OCI-LY3 (cell line): ENCODE results near the gene HMGXB4.

ENCODE experiments used
- H2AFZ ChIP-seq: fragments of 200-600, 300-600 bp; shearing (Covaris generic); 2 replicates; pipeline ENCODE4 v1.6.0; 2014; ENCODE audit warnings: antibody characterized with exemption, low read depth, low read length
- H3K27ac ChIP-seq: fragments of 200-600, 300-600 bp; sonication (generic); 2 replicates; pipeline ENCODE4 v1.5.1; 2014; ENCODE audit warnings: mild to moderate bottlenecking, low read length, moderate library complexity, mixed read lengths
- H3K27me3 ChIP-seq: fragments of 200-600, 300-600 bp; sonication (generic); 2 replicates; pipeline ENCODE4 v1.6.1; 2014; ENCODE audit warnings: low read depth, low read length, mixed read lengths
- H3K36me3 ChIP-seq: fragments of 200-600, 300-600 bp; sonication (generic); replicated peaks from 2 replicates; pipeline ENCODE3; 2014; ENCODE audit warnings: low read depth, low read length, mixed read lengths
- H3K4me1 ChIP-seq: fragments of 300-600, 200-600 bp; sonication (generic); 2 replicates; pipeline ENCODE4 v1.6.1; 2014; ENCODE audit warnings: low read length, mixed read lengths
- H3K4me2 ChIP-seq: fragments of 200-600, 300-600 bp; sonication (generic); 2 replicates; pipeline ENCODE4 v1.6.1; 2014; ENCODE audit warnings: low read length, mixed read lengths
- H3K4me3 ChIP-seq: fragments of 300-600, 200-600 bp; sonication (generic); 2 replicates; pipeline ENCODE4 v1.5.1; 2014; ENCODE audit warnings: antibody characterized with exemption, mild to moderate bottlenecking, low read length, moderate library complexity
- H3K79me2 ChIP-seq: fragments of 300-600, 200-600 bp; shearing (Covaris generic); 2 replicates; pipeline ENCODE4 v1.6.1; 2014; ENCODE audit warnings: mild to moderate bottlenecking, low read length, mixed read lengths
- H3K9ac ChIP-seq: fragments of 300-600, 200-600 bp; shearing (Covaris generic); 2 replicates; pipeline ENCODE4 v1.6.0; 2014; ENCODE audit warnings: mild to moderate bottlenecking, low read length, moderate library complexity
- H3K9me3 ChIP-seq: fragments of 200-600, 300-600 bp; shearing (Covaris generic); 2 replicates; pipeline ENCODE4 v1.6.1; 2014; ENCODE audit warnings: low read length, mixed read lengths; ENCODE audit not compliant: insufficient read depth
- H4K20me1 ChIP-seq: fragments of 200-600, 300-600 bp; sonication (generic); 2 replicates; pipeline ENCODE4 v1.6.1; 2016; ENCODE audit warnings: low read length, mixed read lengths; ENCODE audit not compliant: insufficient read depth
- CTCF ChIP-seq: fragments of 200-600, 300-600 bp; sonication (generic); IDR thresholded peaks from 2 replicates; pipeline ENCODE4 v1.5.1; 2014; ENCODE audit warnings: antibody characterized with exemption, low read length, low read depth
- EZH2phosphoT487 ChIP-seq: fragments of 200-600 bp; shearing (Covaris generic); IDR thresholded peaks from 2 replicates; pipeline ENCODE4 v1.6.1; 2018; ENCODE audit warnings: antibody characterized with exemption, mixed run types, low read depth

HMGXB4 gene

DNA sequence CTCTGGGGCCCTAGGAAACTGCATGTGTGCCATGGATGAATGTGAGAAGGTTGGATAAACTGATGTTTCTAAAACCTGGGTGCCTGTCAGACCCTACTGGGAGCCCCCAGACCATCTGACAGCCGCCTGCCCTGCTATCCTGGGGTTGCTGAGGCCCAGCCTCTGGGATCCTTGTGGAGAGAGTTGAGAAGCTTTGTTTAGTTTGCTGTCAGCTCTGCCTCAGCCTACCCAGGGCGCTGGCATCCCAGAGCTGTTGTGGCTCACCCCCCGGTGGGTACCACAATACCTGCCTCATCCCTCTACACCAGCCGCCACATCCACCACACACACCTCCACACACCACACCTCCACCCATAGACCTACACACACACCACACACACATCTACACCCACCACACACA is 85.1 kb downstream of the HMGXB4 start:
- H3K79me2 ChIP-seq: no peaks in the 10 kb centered on the region
- H3K9me3 ChIP-seq: no peaks in the 10 kb centered on the region
- no peaks in the 10 kb centered on the region for H4K20me1 ChIP-seq
- H3K4me1 ChIP-seq: peaks cover 23% of the 10 kb centered on the region
- no peak overlapping the region for H3K9ac ChIP-seq
- no peak for TF ChIP-seq CTCF
- TF ChIP-seq EZH2phosphoT487: no peak
- no peak overlapping the region for H3K4me2 ChIP-seq
- H3K36me3 ChIP-seq: peaks cover 20% of the 10 kb centered on the region
- H2AFZ ChIP-seq: no peak overlapping the region
- H3K4me3 ChIP-seq: no peak overlapping the region
- no peaks in the 10 kb centered on the region for H3K27me3 ChIP-seq
- no peak overlapping the region for H3K27ac ChIP-seq

GRCh38 chr22:35343664-35344550 is 86.6 kb downstream of the HMGXB4 start:
- H3K36me3 ChIP-seq: peaks cover 20% of the 10 kb centered on the region
- no peaks in the 10 kb centered on the region for H3K79me2 ChIP-seq
- no peaks in the 10 kb centered on the region for H3K9me3 ChIP-seq
- H3K27me3 ChIP-seq: no peaks in the 10 kb centered on the region
- H3K27ac ChIP-seq: no peak overlapping the region
- H3K4me1 ChIP-seq: peaks cover 27% of the 10 kb centered on the region
- H3K4me3 ChIP-seq: no peak overlapping the region
- TF ChIP-seq EZH2phosphoT487 (no peak), CTCF (no peak)
- no peak overlapping the region for H3K9ac ChIP-seq
- H4K20me1 ChIP-seq: no peaks in the 10 kb centered on the region
- H2AFZ ChIP-seq: no peak overlapping the region
- no peak overlapping the region for H3K4me2 ChIP-seq

DNA sequence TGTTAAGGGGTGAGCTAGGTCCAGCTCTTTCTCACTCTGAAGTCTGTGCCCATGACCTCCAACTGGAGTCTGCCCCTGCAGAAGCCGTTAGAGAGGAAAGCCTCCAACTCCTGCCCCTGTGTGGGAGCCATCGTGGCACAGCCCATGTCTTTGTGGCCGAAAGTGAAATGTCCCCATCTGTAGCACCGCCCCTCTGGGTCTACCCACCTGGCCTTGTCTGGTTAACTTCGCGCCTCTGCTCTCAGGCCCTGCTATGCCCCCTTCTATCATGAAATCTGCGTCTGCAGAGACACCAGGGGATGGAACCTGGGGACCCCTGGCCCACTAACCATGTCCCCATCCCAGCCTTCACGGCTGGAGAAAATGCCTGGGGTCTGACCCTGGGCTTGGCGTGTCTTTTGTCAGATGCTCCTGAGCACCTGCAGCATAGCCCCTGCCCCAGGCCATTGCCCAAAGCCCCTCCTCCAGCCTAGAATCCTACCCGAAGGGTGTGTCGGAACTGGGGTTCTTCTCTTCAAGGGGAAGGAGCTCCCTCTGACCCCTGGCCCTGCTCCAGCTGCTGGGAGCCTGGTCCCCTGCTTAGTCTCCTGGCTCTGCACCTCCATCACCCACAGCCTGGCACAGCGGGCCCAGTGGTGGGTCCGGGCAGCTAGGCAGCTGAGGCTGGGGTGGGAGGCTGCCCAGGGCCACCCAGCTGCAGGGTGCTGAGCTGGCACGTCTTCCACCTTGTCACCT is 87.8 kb downstream of the HMGXB4 start:
- TF ChIP-seq EZH2phosphoT487: no peak
- H3K4me3 ChIP-seq: no peak overlapping the region
- 0 out of 2 replicates have a peak overlapping the region, but pooled peaks have one; percentile 14 for H3K9ac ChIP-seq
- H4K20me1 ChIP-seq: no peaks in the 10 kb centered on the region
- H3K4me2 ChIP-seq: peak overlapping the region; percentile 46
- peaks cover 39% of the 10 kb centered on the region for H3K4me1 ChIP-seq
- no peaks in the 10 kb centered on the region for H3K27me3 ChIP-seq
- no peak overlapping the region for H3K27ac ChIP-seq
- no peak overlapping the region for H2AFZ ChIP-seq
- no peaks in the 10 kb centered on the region for H3K9me3 ChIP-seq
- H3K79me2 ChIP-seq: no peaks in the 10 kb centered on the region
- H3K36me3 ChIP-seq: peaks cover 20% of the 10 kb centered on the region
